ENCODE measurements around the gene SMIM41. TPM values are rescaled to one million over a fixed set of nuclear protein-coding genes. Genes with fewer than 3 reads are reported as not detected.

The SMIM41 gene
- total RNA-seq, 1 experiment from 2014 or later: not detected

- peak overlapping the region; percentile 79 for H3K27ac ChIP-seq (ENCODE audit: low read length)
- H3K27me3 ChIP-seq (ENCODE audit: control insufficient read depth, insufficient read depth, low read length): 0 out of 2 replicates have a peak, but pooled peaks cover 2% of the 10 kb centered on the region
- no peaks in the 10 kb centered on the region for H3K36me3 ChIP-seq (ENCODE audit: control insufficient read depth, insufficient read depth, low read length)
- ATAC-seq (peak; percentile 99), DNase-seq (ENCODE audit: low read depth, low spot score) (peak; percentile 60)
- POLR2A ChIA-PET: interaction anchor here (0.6 to 1.3 kb wide), 3 partner anchors 18 to 35 kb away, joined by 3 read pairs; no protein-coding TSS in a partner anchor
- CTCF ChIA-PET: interaction anchor here (0.6 to 1.9 kb wide), 7 partner anchors 10 to 89 kb away, joined by 3 to 9 read pairs (median 4); no protein-coding TSS in a partner anchor
- no peak for TF ChIP-seq POLR2AphosphoS5 (IDR thresholded peaks at IDR 0.05; ENCODE audit: low read depth, low read length)
- TF ChIP-seq TCF7L2 (IDR thresholded peaks at IDR 0.05; ENCODE audit: low read depth, low read length): no peak
- TF ChIP-seq REST (IDR thresholded peaks at IDR 0.05; ENCODE audit: insufficient read depth in 1 of 2, low read depth in 2 of 2, low read length in 1 of 2): no peak
- no peak for TF ChIP-seq CTCF (IDR thresholded peaks at IDR 0.05)
- intact Hi-C loops (cut with micrococcal nuclease; ENCODE audit: unreplicated experiment): no loop called here
- BruUV-seq (replicated peaks): no TSS peak
- peak overlapping the region; percentile 35 to 64 for H3K4me3 ChIP-seq (ENCODE audit: low read depth in 2 of 2, low read length in 2 of 2)
- H3K9me3 ChIP-seq (ENCODE audit: control insufficient read depth, insufficient read depth, low read depth, low read length): no peaks in the 10 kb centered on the region
- in situ Hi-C loops (cut with HindIII; ENCODE audit: low pct_unique_long_range_greater_than_20kb, low sequenced_read_pairs): no loop called here
- 0 out of 2 replicates have a peak, but pooled peaks cover 5% of the 10 kb centered on the region for H3K4me1 ChIP-seq (ENCODE audit: control insufficient read depth, insufficient read depth, low read length)
These were observed 46.6 kb upstream of the SMIM41 start for GRCh38 chr12:52032804-52033445.

- ATAC-seq (no peak), DNase-seq (ENCODE audit: low read depth, low spot score) (no peak)
- ChIA-PET POLR2A (interaction anchor here (0.6 to 1.3 kb wide), 3 partner anchors 17 to 34 kb away, joined by 3 read pairs; no protein-coding TSS in a partner anchor), CTCF (interaction anchor here (0.6 to 1.9 kb wide), 6 partner anchors 10 to 88 kb away, joined by 4 to 9 read pairs (median 4); no protein-coding TSS in a partner anchor)
- TF ChIP-seq CTCF (IDR thresholded peaks at IDR 0.05) (no peak), POLR2AphosphoS5 (IDR thresholded peaks at IDR 0.05; ENCODE audit: low read depth, low read length) (no peak), SIN3A (IDR thresholded peaks at IDR 0.05; ENCODE audit: borderline replicate concordance, insufficient read depth, low read depth, low read length) (no peak), TCF7L2 (IDR thresholded peaks at IDR 0.05; ENCODE audit: low read depth, low read length) (no peak), REST (IDR thresholded peaks at IDR 0.05; ENCODE audit: insufficient read depth in 1 of 2, low read depth in 2 of 2, low read length in 1 of 2) (no peak)
- H3K4me1 ChIP-seq (ENCODE audit: control insufficient read depth, insufficient read depth, low read length): 0 out of 2 replicates have a peak, but pooled peaks cover 5% of the 10 kb centered on the region
- no peaks in the 10 kb centered on the region for H3K9me3 ChIP-seq (ENCODE audit: control insufficient read depth, insufficient read depth, low read depth, low read length)
- 0 out of 2 replicates have a peak, but pooled peaks cover 2% of the 10 kb centered on the region for H3K27me3 ChIP-seq (ENCODE audit: control insufficient read depth, insufficient read depth, low read length)
- peak overlapping the region; percentile 79 for H3K27ac ChIP-seq (ENCODE audit: low read length)
- BruUV-seq (replicated peaks): TSS peak; percentile 96
- H3K4me3 ChIP-seq (ENCODE audit: low read depth in 2 of 2, low read length in 2 of 2): peak overlapping the region; percentile 35 to 64
- no peaks in the 10 kb centered on the region for H3K36me3 ChIP-seq (ENCODE audit: control insufficient read depth, insufficient read depth, low read length)
- in situ Hi-C loops (cut with HindIII; ENCODE audit: low pct_unique_long_range_greater_than_20kb, low sequenced_read_pairs) (no loop called here), intact Hi-C loops (cut with micrococcal nuclease; ENCODE audit: unreplicated experiment) (no loop called here)
These were observed 45.9 kb upstream of the SMIM41 start for GRCh38 chr12:52033446-52034140.

Measured in Panc1 (cell line).